Tongue (tissue), 2 donors: Measurements from ENCODE around the gene KCNMA1. TPM values are rescaled to one million over a fixed set of nuclear protein-coding genes. Genes with fewer than 3 reads are reported as not detected.

ENCODE experiments used
- DNase-seq: peaks from one replicate; pipeline ENCODE4 v3.0.0-alpha.2; 2015
- total RNA-seq: library from RNA; depleted of rRNA; stranded (reverse); fragments of >200 nt; gene quantifications from one replicate; pipeline ENCODE4 v1.2.3, GENCODE V29; 2014

KCNMA1 gene
- total RNA-seq, 1 donor from 2014 or later = 34.3 TPM

DNA sequence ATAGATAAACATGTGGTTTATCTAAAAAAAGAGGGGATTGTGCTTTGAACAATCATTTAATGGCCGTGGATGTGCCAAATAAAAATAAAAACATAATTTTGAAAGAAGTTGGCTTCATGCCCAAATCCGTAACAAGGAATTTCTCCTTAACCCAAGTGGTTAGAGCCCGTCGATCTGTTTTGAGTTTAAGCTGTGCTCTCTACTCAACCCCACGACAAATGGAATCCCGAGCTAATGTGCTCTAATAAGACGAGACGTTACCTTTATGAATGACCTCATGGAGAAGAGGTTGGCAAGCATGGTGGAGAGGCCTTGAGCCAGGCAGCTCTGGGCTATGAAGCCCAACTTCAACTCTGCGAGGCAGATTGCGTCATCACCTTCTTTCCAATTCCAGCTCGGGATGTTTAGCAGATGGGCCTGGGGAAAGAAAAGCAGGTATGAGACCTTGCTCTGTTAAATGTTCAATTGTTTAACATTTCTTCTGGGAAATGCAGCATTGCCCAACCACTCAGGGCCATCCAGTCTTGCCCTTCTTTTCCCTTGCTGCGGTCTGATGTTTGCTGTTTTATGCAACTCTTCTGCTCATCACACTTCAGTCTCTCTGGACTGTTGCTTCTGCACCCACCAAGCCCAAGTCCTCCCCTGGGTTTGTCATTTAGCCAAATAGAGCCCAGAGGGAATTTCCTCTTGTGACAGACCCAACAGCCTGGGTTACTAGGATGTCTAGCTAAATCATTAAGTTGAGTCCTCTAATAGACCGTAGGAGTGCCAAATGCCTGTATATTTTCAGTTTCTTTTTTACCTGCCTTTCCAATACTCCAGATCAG lies 564.6 kb downstream of the KCNMA1 start:
- peak; percentile 91 for DNase-seq

- peak; percentile 71 for DNase-seq
Measured at GRCh38 chr10:77072361-77072835, 565.2 kb downstream of the KCNMA1 start.

GRCh38 chr10:77071956-77072355 lies 565.7 kb downstream of the KCNMA1 start:
- peak; percentile 19 for DNase-seq

- peak; percentile 85 for DNase-seq
Measured at GRCh38 chr10:77071001-77071511, 566.6 kb downstream of the KCNMA1 start.

DNA sequence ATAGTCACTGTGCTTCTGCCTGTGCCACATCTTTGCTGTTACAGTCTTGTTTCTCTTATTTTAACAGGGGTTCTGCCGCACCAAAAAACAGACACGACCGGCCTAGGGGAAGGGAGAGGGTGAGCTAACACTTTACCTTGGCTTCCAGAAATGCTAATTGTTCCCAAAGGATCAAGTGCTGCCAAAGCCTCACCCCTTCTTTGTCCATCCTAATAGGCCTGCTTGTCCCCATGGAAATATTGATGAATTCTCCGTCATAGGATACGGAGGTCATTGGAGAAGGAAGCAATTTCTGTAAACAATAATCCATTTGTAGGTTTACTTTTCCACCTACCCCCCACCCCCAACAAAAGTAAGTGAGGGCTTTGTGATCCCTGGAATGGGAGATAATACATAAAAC lies 567.3 kb downstream of the KCNMA1 start:
- DNase-seq = peak; percentile 24

GRCh38 chr10:77068969-77069368 lies 568.6 kb downstream of the KCNMA1 start:
- no peak for DNase-seq

GRCh38 chr10:77068272-77068671 lies 569.3 kb downstream of the KCNMA1 start:
- DNase-seq = no peak

DNA sequence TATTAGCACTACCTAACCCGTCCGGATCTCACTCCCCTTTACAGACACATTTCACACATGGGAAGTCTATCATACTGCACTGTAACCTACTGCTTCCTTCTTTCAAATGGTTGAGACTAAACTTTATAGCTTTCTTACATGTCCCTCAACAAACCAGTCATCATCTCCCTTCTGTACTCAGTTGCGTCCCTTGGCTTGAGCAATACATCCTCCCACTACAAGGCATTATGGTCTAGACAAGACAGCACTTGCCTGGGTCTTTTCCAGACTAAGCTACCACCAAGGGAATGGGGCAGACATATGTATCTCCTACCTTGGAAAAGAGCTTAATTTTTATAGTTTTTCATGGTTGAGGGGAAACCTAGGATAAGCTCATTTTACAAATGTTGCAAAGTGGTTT lies 575.2 kb downstream of the KCNMA1 start:
- no peak for DNase-seq

DNA sequence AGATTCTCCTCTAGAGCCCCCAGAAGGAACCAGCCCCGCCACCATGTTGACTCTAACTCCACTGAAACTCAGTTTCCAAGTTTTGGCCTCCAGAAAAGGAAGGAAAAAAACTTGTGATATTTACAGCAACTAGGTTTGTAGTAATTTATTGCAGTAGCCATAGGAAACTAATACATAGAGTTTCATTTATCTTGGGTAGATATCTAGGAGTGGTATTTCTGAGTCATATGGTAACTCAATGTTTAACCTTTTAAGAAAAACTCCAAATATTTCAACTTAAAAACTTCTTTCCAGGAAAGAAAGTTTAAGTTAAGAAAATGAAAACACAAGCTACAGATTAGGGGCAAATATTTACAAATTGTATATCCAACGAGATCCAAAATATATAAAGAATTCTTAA lies 576.7 kb downstream of the KCNMA1 start:
- no peak for DNase-seq

- no peak for DNase-seq
Measured at GRCh38 chr10:77056650-77057049, 581.0 kb downstream of the KCNMA1 start.

DNA sequence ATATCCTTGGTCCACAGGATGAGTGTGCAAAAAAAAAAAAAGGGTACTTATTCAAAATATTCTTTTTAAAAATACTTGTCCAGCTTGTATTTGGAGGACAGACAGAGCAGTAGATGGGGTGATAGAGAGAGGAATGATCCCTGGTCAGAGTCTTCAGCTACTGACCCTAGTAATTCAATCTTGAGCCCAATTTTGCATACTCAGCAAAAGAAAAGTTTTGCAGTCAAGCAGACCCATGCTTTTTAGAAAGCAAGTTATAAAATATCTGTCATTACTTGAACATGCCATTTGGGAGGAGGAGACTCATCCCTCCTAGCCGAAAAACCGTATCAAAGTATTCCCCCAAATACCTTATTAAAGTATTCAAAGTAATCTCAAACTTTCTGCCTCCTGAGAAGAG lies 585.0 kb downstream of the KCNMA1 start:
- no peak for DNase-seq

DNA sequence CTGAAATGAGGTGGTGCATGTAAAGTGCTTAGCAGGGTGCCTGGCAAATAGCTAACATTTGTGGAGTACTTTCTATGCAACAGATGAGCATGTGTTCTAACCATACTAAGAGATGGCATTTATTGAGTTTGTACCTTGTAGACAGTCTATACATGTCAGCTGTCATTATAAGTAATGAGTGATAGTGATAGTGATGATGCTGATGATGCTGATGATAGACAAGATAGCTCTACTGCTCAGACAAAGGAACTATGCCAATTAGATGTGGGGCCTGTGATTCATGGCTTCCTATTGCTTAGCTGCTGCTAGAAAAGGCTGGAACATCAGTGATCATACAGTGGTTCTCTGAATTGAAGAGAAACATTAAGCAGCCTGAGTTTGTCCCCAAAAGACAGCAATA lies 585.8 kb downstream of the KCNMA1 start:
- no peak for DNase-seq

DNA sequence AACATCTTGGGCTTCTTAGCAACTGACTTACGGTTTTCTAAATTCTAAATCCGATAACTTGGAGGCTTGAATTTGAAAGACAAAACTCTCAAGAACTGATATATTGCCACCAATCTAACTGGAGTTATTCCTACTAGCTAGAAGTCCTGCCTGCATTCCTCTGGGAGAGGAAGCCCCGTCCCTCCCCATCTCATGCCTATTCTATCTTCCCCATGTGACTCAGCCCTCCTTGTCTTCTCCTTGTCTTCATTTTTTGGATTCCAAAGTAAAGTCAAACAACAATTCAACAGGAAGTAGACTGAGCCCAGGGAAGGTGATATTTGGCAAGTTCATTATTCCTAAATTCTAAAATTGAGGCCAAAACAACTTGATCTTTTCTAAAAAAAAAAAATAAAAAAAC lies 587.7 kb downstream of the KCNMA1 start:
- no peak for DNase-seq

DNA sequence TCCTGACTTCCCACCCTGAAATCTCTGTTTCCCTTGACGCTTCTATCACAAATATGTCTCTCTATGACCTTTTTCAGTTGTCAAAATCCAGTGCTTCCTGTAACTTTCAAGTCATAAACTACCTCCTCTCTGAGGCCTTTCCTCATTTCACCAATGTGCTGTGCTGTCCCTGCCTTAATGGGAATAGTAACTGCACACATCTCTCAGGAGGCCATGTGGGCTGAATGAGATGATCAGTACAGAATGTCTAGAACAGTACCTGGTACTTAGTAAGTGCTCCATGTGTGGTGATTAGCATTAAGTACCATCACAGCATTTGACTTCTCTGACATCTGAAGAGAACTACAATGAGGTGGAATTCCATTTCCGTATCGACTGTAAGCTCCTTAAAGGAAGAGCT lies 588.5 kb downstream of the KCNMA1 start:
- no peak for DNase-seq

DNA sequence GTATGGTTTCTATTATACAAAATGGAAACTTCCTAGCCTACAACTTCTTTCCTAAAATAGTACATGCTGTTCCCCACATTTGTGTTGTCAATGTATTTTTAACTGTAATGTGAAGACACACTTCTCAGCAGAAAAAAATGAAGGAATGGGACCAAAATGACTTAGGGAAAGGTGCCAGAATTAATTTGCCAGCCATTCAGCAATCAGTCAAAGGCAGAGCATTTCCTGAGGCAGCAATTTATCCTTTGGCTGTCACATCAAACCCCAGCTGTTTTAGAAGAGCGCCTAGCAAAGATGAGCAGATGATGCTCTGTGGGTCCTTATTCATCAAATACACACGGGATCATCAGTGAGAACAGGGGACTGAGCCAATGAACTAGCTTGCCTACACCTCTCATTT lies 592.5 kb downstream of the KCNMA1 start:
- peak; percentile 35 for DNase-seq

DNA sequence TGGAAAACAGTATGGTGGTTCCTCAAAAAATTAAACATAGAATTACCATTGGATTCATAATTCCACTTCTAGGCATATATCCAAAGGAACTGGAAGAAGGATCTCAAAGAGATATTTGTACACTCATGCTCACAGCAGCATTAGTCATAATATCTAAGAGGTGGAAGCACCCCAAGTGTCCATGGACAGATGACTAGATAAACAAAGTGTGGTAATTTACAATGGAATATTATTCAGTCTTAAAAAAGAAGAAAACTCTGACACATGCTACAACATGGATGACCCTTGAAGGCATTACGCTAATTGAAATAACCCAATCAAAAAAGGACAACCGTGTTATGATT lies 594.2 kb downstream of the KCNMA1 start:
- no peak for DNase-seq

- DNase-seq = no peak
Measured at GRCh38 chr10:77042706-77043419, 594.7 kb downstream of the KCNMA1 start.

DNA sequence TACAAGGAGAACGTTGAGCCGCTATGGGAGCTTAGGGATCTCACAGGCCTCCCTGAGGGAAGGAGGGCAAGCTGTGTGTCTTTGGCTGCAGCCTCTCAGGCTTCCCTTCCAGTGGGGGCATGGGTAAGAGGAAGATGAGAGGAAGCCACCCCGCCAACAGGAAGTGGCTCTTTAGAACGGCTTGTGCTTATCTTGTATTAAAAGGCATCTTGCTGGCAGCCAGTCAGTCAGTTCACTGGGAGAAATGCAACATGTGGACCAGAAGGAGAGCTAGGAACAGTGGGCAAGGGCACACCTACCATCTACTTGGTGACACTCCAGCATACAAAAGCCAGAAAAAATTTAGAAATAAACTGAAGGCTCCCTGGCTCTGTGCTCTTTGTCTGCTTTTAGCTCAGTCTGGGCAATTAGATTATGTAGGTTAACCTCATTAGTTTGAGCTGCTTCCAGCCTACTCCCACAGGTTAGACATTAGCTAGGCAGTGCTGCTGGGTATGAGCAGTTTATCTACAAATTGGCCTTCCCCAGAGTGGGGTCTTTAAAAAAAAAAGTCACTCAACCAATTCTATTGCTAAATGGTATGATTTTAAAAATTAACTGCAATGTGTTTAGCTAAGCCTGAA lies 595.9 kb downstream of the KCNMA1 start:
- DNase-seq = no peak

DNA sequence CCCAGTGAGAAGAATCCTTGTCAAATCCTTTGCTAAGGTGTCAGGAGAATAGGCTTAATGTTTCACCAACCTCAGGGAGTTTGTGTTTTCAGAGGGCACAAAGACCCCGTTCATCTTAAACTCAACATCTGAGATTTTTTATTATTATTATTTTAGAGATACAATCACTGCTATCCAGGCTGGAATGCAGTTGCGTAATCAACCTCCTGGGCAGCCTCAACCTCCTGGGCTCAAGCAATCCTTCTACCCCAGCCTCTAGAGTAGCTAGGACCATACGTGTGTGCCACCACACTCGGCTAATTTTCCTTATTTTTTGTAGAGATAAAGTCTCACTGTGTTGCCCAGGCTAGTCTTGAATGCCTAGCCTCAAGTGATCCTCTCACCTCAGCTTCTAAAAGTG lies 599.2 kb downstream of the KCNMA1 start:
- DNase-seq = no peak

GRCh38 chr10:77037735-77038403 lies 599.7 kb downstream of the KCNMA1 start:
- no peak for DNase-seq

GRCh38 chr10:77036993-77037734 lies 600.4 kb downstream of the KCNMA1 start:
- DNase-seq = no peak

GRCh38 chr10:77036276-77036675 lies 601.3 kb downstream of the KCNMA1 start:
- DNase-seq = no peak
